Measurements from ENCODE around the gene MAFF. TPM values are rescaled to one million over a fixed set of nuclear protein-coding genes. Genes with fewer than 3 reads are reported as not detected.

The MAFF gene
- total RNA-seq, 1 experiment from 2014 or later = 4.6 TPM

DNA sequence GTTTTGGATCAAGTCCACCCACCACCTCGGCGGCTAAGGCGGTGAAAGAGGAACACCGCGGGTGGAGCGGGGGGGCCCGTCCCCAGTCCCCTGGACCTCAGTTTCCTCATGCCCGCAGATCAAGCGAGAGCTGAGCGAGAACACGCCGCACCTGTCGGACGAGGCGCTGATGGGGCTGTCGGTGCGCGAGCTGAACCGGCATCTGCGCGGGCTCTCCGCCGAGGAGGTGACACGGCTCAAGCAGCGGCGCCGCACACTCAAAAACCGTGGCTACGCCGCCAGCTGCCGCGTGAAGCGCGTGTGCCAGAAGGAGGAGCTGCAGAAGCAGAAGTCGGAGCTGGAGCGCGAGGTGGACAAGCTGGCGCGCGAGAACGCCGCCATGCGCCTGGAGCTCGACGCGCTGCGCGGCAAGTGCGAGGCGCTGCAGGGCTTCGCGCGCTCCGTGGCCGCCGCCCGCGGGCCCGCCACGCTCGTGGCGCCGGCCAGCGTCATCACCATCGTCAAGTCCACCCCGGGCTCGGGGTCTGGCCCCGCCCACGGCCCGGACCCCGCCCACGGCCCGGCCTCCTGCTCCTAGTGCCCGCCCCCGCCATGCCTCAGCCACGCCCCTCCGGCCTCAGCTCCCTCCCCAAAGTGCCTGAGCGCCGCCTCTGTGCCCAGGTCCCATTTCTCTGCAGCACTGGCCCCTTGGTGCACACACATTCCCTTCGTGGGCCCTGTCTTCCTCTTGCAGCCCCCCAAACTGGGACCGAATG is 12.7 kb downstream of the MAFF start (continued):
- TF ChIP-seq, protein P1, sequence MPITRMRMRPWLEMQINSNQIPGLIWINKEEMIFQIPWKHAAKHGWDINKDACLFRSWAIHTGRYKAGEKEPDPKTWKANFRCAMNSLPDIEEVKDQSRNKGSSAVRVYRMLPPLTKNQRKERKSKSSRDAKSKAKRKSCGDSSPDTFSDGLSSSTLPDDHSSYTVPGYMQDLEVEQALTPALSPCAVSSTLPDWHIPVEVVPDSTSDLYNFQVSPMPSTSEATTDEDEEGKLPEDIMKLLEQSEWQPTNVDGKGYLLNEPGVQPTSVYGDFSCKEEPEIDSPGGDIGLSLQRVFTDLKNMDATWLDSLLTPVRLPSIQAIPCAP (CRISPR knock-in tag; IDR thresholded peaks at IDR 0.05) = no peak; the same call in 1 of the 2 replicates
- TF ChIP-seq FOXP1 (CRISPR knock-in tag; IDR thresholded peaks at IDR 0.05; ENCODE audit: borderline replicate concordance) = peak; percentile 93
- TF ChIP-seq, protein P2, sequence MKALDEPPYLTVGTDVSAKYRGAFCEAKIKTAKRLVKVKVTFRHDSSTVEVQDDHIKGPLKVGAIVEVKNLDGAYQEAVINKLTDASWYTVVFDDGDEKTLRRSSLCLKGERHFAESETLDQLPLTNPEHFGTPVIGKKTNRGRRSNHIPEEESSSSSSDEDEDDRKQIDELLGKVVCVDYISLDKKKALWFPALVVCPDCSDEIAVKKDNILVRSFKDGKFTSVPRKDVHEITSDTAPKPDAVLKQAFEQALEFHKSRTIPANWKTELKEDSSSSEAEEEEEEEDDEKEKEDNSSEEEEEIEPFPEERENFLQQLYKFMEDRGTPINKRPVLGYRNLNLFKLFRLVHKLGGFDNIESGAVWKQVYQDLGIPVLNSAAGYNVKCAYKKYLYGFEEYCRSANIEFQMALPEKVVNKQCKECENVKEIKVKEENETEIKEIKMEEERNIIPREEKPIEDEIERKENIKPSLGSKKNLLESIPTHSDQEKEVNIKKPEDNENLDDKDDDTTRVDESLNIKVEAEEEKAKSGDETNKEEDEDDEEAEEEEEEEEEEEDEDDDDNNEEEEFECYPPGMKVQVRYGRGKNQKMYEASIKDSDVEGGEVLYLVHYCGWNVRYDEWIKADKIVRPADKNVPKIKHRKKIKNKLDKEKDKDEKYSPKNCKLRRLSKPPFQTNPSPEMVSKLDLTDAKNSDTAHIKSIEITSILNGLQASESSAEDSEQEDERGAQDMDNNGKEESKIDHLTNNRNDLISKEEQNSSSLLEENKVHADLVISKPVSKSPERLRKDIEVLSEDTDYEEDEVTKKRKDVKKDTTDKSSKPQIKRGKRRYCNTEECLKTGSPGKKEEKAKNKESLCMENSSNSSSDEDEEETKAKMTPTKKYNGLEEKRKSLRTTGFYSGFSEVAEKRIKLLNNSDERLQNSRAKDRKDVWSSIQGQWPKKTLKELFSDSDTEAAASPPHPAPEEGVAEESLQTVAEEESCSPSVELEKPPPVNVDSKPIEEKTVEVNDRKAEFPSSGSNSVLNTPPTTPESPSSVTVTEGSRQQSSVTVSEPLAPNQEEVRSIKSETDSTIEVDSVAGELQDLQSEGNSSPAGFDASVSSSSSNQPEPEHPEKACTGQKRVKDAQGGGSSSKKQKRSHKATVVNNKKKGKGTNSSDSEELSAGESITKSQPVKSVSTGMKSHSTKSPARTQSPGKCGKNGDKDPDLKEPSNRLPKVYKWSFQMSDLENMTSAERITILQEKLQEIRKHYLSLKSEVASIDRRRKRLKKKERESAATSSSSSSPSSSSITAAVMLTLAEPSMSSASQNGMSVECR (CRISPR knock-in tag; IDR thresholded peaks at IDR 0.05; ENCODE audit: borderline replicate concordance) = 0 out of 2 replicates have a peak, but pooled peaks have one; percentile 20
- no peak for TF ChIP-seq HMGA2 (CRISPR knock-in tag; IDR thresholded peaks at IDR 0.05)
- no peak for TF ChIP-seq KAT7 (CRISPR knock-in tag; IDR thresholded peaks at IDR 0.05; ENCODE audit: borderline replicate concordance)
- no peak; the same call in 1 of the 2 replicates for TF ChIP-seq MYBL2 (CRISPR knock-in tag; IDR thresholded peaks at IDR 0.05)
- no peak for TF ChIP-seq CBFB (CRISPR knock-in tag; IDR thresholded peaks at IDR 0.05; ENCODE audit: low read depth)
- TF ChIP-seq, protein P3, sequence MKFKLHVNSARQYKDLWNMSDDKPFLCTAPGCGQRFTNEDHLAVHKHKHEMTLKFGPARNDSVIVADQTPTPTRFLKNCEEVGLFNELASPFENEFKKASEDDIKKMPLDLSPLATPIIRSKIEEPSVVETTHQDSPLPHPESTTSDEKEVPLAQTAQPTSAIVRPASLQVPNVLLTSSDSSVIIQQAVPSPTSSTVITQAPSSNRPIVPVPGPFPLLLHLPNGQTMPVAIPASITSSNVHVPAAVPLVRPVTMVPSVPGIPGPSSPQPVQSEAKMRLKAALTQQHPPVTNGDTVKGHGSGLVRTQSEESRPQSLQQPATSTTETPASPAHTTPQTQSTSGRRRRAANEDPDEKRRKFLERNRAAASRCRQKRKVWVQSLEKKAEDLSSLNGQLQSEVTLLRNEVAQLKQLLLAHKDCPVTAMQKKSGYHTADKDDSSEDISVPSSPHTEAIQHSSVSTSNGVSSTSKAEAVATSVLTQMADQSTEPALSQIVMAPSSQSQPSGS (CRISPR knock-in tag; IDR thresholded peaks at IDR 0.05; ENCODE audit: borderline replicate concordance, low read depth) = no peak
- TF ChIP-seq, protein P4, sequence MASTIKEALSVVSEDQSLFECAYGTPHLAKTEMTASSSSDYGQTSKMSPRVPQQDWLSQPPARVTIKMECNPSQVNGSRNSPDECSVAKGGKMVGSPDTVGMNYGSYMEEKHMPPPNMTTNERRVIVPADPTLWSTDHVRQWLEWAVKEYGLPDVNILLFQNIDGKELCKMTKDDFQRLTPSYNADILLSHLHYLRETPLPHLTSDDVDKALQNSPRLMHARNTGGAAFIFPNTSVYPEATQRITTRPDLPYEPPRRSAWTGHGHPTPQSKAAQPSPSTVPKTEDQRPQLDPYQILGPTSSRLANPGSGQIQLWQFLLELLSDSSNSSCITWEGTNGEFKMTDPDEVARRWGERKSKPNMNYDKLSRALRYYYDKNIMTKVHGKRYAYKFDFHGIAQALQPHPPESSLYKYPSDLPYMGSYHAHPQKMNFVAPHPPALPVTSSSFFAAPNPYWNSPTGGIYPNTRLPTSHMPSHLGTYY (CRISPR knock-in tag; IDR thresholded peaks at IDR 0.05) = no peak
- TF ChIP-seq CDX4 (CRISPR knock-in tag; IDR thresholded peaks at IDR 0.05; ENCODE audit: borderline replicate concordance) = no peak
- TF ChIP-seq FOXP4 (CRISPR knock-in tag; IDR thresholded peaks at IDR 0.05) = peak; percentile 50; the same call in 1 of the 2 replicates
- TF ChIP-seq, protein P5, sequence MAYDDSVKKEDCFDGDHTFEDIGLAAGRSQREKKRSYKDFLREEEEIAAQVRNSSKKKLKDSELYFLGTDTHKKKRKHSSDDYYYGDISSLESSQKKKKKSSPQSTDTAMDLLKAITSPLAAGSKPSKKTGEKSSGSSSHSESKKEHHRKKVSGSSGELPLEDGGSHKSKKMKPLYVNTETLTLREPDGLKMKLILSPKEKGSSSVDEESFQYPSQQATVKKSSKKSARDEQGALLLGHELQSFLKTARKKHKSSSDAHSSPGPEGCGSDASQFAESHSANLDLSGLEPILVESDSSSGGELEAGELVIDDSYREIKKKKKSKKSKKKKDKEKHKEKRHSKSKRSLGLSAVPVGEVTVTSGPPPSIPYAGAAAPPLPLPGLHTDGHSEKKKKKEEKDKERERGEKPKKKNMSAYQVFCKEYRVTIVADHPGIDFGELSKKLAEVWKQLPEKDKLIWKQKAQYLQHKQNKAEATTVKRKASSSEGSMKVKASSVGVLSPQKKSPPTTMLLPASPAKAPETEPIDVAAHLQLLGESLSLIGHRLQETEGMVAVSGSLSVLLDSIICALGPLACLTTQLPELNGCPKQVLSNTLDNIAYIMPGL (CRISPR knock-in tag; IDR thresholded peaks at IDR 0.05) = peak; percentile 54; the same call in 1 of the 2 replicates
- TF ChIP-seq TP53 (CRISPR knock-in tag; IDR thresholded peaks at IDR 0.05) = peak; percentile 73; the same call in 1 of the 2 replicates
- TF ChIP-seq NR1H2 (CRISPR knock-in tag; IDR thresholded peaks at IDR 0.05) = no peak
- TF ChIP-seq RELA (CRISPR knock-in tag; IDR thresholded peaks at IDR 0.05; ENCODE audit: borderline replicate concordance) = peak; percentile 82; the same call in 1 of the 2 replicates
- TF ChIP-seq, protein P6, sequence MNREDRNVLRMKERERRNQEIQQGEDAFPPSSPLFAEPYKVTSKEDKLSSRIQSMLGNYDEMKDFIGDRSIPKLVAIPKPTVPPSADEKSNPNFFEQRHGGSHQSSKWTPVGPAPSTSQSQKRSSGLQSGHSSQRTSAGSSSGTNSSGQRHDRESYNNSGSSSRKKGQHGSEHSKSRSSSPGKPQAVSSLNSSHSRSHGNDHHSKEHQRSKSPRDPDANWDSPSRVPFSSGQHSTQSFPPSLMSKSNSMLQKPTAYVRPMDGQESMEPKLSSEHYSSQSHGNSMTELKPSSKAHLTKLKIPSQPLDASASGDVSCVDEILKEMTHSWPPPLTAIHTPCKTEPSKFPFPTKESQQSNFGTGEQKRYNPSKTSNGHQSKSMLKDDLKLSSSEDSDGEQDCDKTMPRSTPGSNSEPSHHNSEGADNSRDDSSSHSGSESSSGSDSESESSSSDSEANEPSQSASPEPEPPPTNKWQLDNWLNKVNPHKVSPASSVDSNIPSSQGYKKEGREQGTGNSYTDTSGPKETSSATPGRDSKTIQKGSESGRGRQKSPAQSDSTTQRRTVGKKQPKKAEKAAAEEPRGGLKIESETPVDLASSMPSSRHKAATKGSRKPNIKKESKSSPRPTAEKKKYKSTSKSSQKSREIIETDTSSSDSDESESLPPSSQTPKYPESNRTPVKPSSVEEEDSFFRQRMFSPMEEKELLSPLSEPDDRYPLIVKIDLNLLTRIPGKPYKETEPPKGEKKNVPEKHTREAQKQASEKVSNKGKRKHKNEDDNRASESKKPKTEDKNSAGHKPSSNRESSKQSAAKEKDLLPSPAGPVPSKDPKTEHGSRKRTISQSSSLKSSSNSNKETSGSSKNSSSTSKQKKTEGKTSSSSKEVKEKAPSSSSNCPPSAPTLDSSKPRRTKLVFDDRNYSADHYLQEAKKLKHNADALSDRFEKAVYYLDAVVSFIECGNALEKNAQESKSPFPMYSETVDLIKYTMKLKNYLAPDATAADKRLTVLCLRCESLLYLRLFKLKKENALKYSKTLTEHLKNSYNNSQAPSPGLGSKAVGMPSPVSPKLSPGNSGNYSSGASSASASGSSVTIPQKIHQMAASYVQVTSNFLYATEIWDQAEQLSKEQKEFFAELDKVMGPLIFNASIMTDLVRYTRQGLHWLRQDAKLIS (CRISPR knock-in tag; IDR thresholded peaks at IDR 0.05; ENCODE audit: borderline replicate concordance) = no peak
- no peak for TF ChIP-seq ZNF416 (CRISPR knock-in tag; IDR thresholded peaks at IDR 0.05)
- TF ChIP-seq NFE2L1 (CRISPR knock-in tag; IDR thresholded peaks at IDR 0.05) = peak; percentile 79
- TF ChIP-seq, protein P7, sequence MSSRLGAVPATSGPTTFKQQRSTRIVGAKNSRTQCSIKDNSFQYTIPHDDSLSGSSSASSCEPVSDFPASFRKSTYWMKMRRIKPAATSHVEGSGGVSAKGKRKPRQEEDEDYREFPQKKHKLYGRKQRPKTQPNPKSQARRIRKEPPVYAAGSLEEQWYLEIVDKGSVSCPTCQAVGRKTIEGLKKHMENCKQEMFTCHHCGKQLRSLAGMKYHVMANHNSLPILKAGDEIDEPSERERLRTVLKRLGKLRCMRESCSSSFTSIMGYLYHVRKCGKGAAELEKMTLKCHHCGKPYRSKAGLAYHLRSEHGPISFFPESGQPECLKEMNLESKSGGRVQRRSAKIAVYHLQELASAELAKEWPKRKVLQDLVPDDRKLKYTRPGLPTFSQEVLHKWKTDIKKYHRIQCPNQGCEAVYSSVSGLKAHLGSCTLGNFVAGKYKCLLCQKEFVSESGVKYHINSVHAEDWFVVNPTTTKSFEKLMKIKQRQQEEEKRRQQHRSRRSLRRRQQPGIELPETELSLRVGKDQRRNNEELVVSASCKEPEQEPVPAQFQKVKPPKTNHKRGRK (CRISPR knock-in tag; IDR thresholded peaks at IDR 0.05; ENCODE audit: borderline replicate concordance) = no peak
